Tibial nerve (tissue), 4 donors: ENCODE measurements around the gene CHST1. TPM values are rescaled to one million over a fixed set of nuclear protein-coding genes. Genes with fewer than 3 reads are reported as not detected.

Experiments
- DNase-seq, 2 donors: peaks; one replicate each; pipeline ENCODE4 v3.0.0-alpha.2; 2019; ENCODE audit warnings: low spot score in 2 of 2
- H3K27ac ChIP-seq, 4 donors: fragments of 200-600 bp; sonication (generic) in 3 of 4; one replicate each; pipeline ENCODE4 v1.5.1; 2017 to 2019; ENCODE audit warnings: mild to moderate bottlenecking in 1 of 4
- H3K27me3 ChIP-seq, 2 donors: fragments of 200-600 bp; sonication (generic) in 1 of 2; one replicate each; pipeline versions ENCODE4 v1.5.1 to v1.6.0; 2017 to 2019
- H3K36me3 ChIP-seq, 3 donors: fragments of 200-600 bp; sonication (generic); one replicate each; pipeline ENCODE4 v1.5.1; 2018 to 2019
- H3K4me1 ChIP-seq, 4 donors: fragments of 200-600 bp; sonication (generic) in 3 of 4; one replicate each; pipeline ENCODE4 v1.5.1; 2017 to 2019
- H3K4me3 ChIP-seq, 4 donors: fragments of 200-600 bp; sonication (generic) in 3 of 4; one replicate each; pipeline ENCODE4 v1.5.1; 2017 to 2019; ENCODE audit warnings: mild to moderate bottlenecking in 1 of 4, moderate library complexity in 1 of 4
- H3K9me3 ChIP-seq, 4 donors: fragments of 200-600 bp; sonication (generic) in 3 of 4; one replicate each; pipeline ENCODE4 v1.5.1; 2017 to 2019
- EP300 ChIP-seq, 2 donors: sonication (generic); formaldehyde crosslinking; IDR thresholded peaks; one replicate each; pipeline ENCODE4 v1.6.1; 2017; ENCODE audit warnings: antibody characterized with exemption in 2 of 2, mild to moderate bottlenecking in 1 of 2
- POLR2A ChIP-seq, 2 donors: fragments of 450-650 bp; IDR thresholded peaks; one replicate each; pipeline ENCODE4 v1.6.1; 2017; ENCODE audit warnings: antibody characterized with exemption in 2 of 2, mild to moderate bottlenecking in 2 of 2, moderate library complexity in 2 of 2
- WGBS, 2 donors: methylation state at CpG; one replicate each; pipeline ENCODE4 v1.1.5; 2018; 5-methylcytosine and 5-hydroxymethylcytosine counted together
- total RNA-seq, 4 donors: library from RNA; depleted of rRNA; stranded (reverse); fragments of >200 nt; gene quantifications; one replicate each; pipeline ENCODE4 v1.1.0, GENCODE V29; 2016
- TF ChIP-seq, protein P1 (sequence below), 5 experiments: fragments of 200-600 bp in 3 of 5; fragments of 450-650 bp in 2 of 5; sonication (generic) in 3 of 5; IDR thresholded peaks; one replicate each; pipeline ENCODE4 v1.5.1; 2016 to 2019; ENCODE audit warnings: antibody characterized with exemption in 5 of 5, mild to moderate bottlenecking in 3 of 5, moderate library complexity in 2 of 5

The CHST1 gene
- total RNA-seq, 4 donors from 2014 or later, result 1.2 to 3.6 (median 1.6) TPM

DNA sequence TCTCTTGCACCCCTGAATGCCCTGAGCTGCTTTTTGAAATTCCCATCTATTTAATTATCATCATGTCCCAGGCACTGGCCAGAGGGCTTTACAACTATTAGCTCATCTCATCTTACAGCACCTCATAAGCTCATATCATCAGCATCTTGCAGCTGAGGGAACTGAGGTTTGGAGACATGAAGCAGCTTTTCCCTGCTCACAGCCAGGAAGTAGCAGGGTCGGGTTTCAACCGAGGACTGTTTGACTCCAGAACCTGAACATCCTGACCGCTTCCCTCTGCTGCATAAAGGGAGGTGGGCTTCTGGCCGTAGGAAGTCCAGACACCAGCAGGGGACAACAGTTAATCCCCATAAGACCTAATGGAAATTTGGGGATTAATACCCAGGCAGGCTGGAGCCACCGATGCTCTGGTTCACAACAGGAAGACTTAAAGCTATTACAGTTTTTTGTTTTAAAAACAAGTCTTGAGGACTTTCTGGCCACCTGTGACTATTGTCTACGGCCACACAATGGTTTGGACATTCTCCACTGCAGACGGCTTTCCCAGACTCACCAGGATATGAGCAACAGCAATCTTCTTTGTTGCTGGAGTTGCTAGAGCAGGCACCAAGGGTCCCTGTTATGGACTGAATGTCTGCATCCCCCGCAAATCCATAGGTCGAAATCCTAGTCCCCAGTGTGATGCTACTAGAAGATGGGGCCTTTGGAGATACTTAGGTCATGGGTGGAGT is 47.4 kb downstream of the CHST1 start:
- DNase-seq, result no peak
- Histone ChIP-seq H3K27ac (no peak overlapping the region), H3K9me3 (peaks cover 0 to 20% (median 0%) of the 10 kb centered on the region in 4 donors), H3K4me3 (no peak overlapping the region), H3K36me3 (no peaks in the 10 kb centered on the region), H3K27me3 (no peaks in the 10 kb centered on the region), H3K4me1 (no peaks in the 10 kb centered on the region)
- TF ChIP-seq, protein P1, sequence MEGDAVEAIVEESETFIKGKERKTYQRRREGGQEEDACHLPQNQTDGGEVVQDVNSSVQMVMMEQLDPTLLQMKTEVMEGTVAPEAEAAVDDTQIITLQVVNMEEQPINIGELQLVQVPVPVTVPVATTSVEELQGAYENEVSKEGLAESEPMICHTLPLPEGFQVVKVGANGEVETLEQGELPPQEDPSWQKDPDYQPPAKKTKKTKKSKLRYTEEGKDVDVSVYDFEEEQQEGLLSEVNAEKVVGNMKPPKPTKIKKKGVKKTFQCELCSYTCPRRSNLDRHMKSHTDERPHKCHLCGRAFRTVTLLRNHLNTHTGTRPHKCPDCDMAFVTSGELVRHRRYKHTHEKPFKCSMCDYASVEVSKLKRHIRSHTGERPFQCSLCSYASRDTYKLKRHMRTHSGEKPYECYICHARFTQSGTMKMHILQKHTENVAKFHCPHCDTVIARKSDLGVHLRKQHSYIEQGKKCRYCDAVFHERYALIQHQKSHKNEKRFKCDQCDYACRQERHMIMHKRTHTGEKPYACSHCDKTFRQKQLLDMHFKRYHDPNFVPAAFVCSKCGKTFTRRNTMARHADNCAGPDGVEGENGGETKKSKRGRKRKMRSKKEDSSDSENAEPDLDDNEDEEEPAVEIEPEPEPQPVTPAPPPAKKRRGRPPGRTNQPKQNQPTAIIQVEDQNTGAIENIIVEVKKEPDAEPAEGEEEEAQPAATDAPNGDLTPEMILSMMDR (IDR thresholded peaks at IDR 0.05), result no peak
- no peak for TF ChIP-seq POLR2A (IDR thresholded peaks at IDR 0.05)
- no peak for TF ChIP-seq EP300 (IDR thresholded peaks at IDR 0.05)
- 46 to 51% methylated on average over 9 of the region's 9 CpGs for WGBS, 2 donors

DNA sequence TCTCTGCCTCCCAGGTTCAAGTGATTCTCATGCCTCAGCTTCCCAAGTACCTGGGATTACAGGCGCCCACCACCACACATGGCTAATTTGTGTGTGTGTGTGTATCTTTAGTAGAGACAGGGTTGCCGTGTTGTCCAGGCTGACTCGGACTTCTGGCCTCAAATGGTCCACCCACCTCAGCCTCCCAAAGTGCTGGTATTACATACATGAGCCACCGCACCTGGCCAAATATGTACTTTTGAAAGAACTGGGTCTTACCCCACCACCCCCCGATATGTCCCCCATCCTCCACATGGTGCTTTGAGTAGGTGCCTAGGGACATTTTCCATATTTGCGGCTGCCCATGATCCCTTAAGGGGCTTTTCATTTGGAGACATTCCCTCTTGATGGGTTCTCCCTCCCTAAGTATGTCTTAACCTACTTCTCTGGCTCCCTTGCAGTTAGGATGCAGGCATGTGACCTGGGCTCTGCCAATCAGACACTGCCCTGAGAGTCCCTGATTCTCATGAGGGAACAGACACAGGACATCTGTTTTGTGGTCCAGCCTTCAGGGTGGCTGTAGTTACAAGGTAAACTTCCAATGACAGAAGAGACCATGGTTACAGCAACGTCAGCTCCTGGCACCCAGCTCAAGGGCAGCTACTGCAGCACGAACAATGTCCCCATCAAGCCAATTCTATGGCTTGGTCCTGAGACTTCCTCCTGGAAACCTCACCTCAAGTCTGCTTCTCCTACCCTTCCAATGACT is 48.4 kb downstream of the CHST1 start:
- 84 to 90% methylated on average over 8 of the region's 8 CpGs for WGBS, 2 donors
- Histone ChIP-seq H3K9me3 (peaks cover 0 to 20% (median 0%) of the 10 kb centered on the region in 4 donors), H3K4me1 (no peaks in the 10 kb centered on the region), H3K27me3 (no peaks in the 10 kb centered on the region), H3K27ac (no peak overlapping the region), H3K36me3 (no peaks in the 10 kb centered on the region), H3K4me3 (no peak overlapping the region)
- DNase-seq, result no peak
- TF ChIP-seq EP300 (IDR thresholded peaks at IDR 0.05), result no peak
- TF ChIP-seq POLR2A (IDR thresholded peaks at IDR 0.05), result no peak
- TF ChIP-seq, protein P1 (IDR thresholded peaks at IDR 0.05), result no peak

DNA sequence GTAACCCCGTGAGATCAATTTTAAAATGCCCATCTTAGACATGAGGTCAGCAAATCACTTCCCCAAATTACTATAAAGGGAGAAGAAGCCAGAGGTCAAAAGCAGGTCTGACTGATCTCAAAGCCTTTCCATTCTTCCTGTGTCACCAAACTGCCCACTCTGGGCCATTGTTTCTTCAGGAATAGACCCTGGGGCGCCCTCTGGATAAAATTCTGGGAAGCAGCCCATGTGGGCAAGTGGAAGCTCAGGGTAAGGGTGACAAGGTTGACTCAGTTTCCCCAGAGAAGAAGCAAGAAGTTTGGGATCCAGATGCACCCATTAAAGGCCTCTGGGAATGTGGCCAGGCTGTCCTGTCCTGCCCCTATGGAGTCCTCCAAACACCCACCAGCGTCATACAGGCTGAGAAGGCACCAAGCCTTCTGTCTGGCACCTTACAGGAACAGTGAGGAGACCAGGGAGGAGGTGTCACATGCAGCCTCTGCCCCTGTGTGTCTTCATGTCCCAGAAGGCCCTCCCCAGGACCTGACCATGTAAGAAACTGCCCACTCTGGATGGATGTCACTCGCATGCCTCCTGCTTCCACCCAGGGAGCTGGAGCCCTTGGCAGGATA is 50.1 kb downstream of the CHST1 start:
- Histone ChIP-seq H3K27me3 (no peaks in the 10 kb centered on the region), H3K4me1 (no peaks in the 10 kb centered on the region), H3K9me3 (peaks cover 0 to 5% (median 0%) of the 10 kb centered on the region in 4 donors), H3K4me3 (no peak overlapping the region), H3K36me3 (no peaks in the 10 kb centered on the region), H3K27ac (no peak overlapping the region)
- DNase-seq, result no peak
- WGBS, 2 donors, result 63 to 74% methylated on average over 3 to 4 of the region's 4 CpGs
- TF ChIP-seq, protein P1 (IDR thresholded peaks at IDR 0.05), result no peak
- TF ChIP-seq EP300 (IDR thresholded peaks at IDR 0.05) (no peak), POLR2A (IDR thresholded peaks at IDR 0.05) (no peak)

DNA sequence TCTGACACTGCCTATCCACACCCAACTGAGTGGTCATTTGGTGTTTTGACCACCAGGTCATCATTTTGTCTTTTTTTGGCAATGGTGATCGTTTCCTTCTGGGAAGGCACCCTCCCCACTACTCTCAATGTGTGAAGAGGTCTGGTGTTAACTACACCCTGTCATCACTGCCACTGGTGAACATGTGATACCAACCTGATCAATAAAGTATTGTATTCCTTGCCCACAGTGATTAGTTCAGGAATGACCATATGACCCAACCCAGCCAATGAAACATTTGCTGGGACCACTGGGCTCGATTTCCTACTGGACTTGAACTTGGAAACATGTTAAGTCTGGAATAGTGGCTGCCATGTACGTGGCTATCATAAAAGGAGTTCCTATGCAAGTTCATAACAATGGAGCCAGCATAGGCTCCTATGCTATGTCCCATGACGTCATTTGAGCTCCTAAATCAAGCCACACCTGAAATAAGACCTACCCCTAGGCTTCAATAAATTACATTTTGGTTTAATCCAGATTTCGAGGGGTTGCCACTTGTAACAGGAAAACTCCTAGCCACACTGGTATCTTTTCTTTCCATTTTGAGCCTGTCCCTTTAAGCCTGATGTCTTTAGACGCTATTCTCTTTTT is 51.1 kb downstream of the CHST1 start:
- H3K4me1 ChIP-seq, result no peaks in the 10 kb centered on the region
- DNase-seq, result no peak
- WGBS, 2 donors, result 56 to 58% methylated on average over 6 of the region's 6 CpGs
- H3K36me3 ChIP-seq, result no peaks in the 10 kb centered on the region
- no peak for TF ChIP-seq POLR2A (IDR thresholded peaks at IDR 0.05)
- no peak for TF ChIP-seq EP300 (IDR thresholded peaks at IDR 0.05)
- TF ChIP-seq, protein P1 (IDR thresholded peaks at IDR 0.05), result no peak
- H3K27me3 ChIP-seq, result no peaks in the 10 kb centered on the region
- H3K9me3 ChIP-seq, result peaks cover 0 to 2% (median 0%) of the 10 kb centered on the region in 4 donors
- no peak overlapping the region for H3K27ac ChIP-seq
- H3K4me3 ChIP-seq, result no peak overlapping the region
